Thymus (tissue), 11 donors: ENCODE measurements around the gene ABLIM1. TPM values are rescaled to one million over a fixed set of nuclear protein-coding genes. Genes with fewer than 3 reads are reported as not detected.

Experiments
- DNase-seq, 9 donors: peaks; one replicate each; pipeline ENCODE4 v3.0.0-alpha.2; 2013; ENCODE audit warnings: low spot score in 9 of 9, low read depth in 6 of 9, missing footprints in 1 of 9
- H3K27ac ChIP-seq, 2 donors: one replicate each; pipeline ENCODE4 v1.5.1; 2013; ENCODE audit warnings: control low read depth in 1 of 2, low read depth in 1 of 2, low read length in 1 of 2, mild to moderate bottlenecking in 1 of 2, moderate library complexity in 1 of 2
- H3K27me3 ChIP-seq, 2 donors: one replicate each; pipeline ENCODE4 v1.5.1; 2013; ENCODE audit warnings: low read length in 1 of 2; ENCODE audit not compliant: control insufficient read depth in 2 of 2, insufficient read depth in 1 of 2
- H3K36me3 ChIP-seq, 2 donors: one replicate each; pipeline ENCODE4 v1.5.1; 2013; ENCODE audit warnings: low read length in 1 of 2, mild to moderate bottlenecking in 1 of 2, moderate library complexity in 1 of 2; ENCODE audit not compliant: control insufficient read depth in 2 of 2, insufficient read depth in 2 of 2
- H3K4me1 ChIP-seq, 2 donors: one replicate each; pipeline ENCODE4 v1.5.1; 2013; ENCODE audit warnings: low read length in 2 of 2; ENCODE audit not compliant: control insufficient read depth in 2 of 2, insufficient read depth in 2 of 2
- H3K4me3 ChIP-seq, 2 donors: one replicate each; pipeline ENCODE4 v1.5.1; 2013; ENCODE audit warnings: low read length in 2 of 2, control low read depth in 1 of 2, mild to moderate bottlenecking in 1 of 2
- H3K9me3 ChIP-seq, 2 donors: one replicate each; pipeline ENCODE4 v1.5.1; 2013; ENCODE audit warnings: low read length in 1 of 2, mild to moderate bottlenecking in 1 of 2; ENCODE audit not compliant: control insufficient read depth in 2 of 2, insufficient read depth in 1 of 2
- WGBS: extraction: QIAGEN DNeasy Blood & Tissue Kit; methylation state at CpG from one replicate; pipeline ENCODE4 v1.1.7; 2013; 5-methylcytosine and 5-hydroxymethylcytosine counted together
- polyA plus RNA-seq: library from polyadenylated mRNA; stranded (reverse); fragments of 200-250 nt; gene quantifications from one replicate; pipeline ENCODE4 v1.2.3, GENCODE V29; 2013
- total RNA-seq: library from RNA; stranded (reverse); fragments of 120-200 nt; gene quantifications from one replicate; pipeline ENCODE4 v1.2.4, GENCODE V29; 2013
- donor health status: healthy.

The ABLIM1 gene
- total and polyA plus RNA-seq, 2 donors: 43.3 to 49.1 TPM

- no peak for DNase-seq
- Histone ChIP-seq H3K4me3 (no peak overlapping the region), H3K27me3 (no peaks in the 10 kb centered on the region), H3K36me3 (no peaks in the 10 kb centered on the region), H3K4me1 (no peaks in the 10 kb centered on the region), H3K27ac (no peak overlapping the region), H3K9me3 (no peaks in the 10 kb centered on the region)
- WGBS: 93% methylated on average over 2 of the region's 2 CpGs
Measured at GRCh38 chr10:114643158-114643557, 14.9 kb downstream of the ABLIM1 start.

- DNase-seq: no peak
- Histone ChIP-seq H3K27me3 (no peaks in the 10 kb centered on the region), H3K36me3 (no peaks in the 10 kb centered on the region), H3K9me3 (no peaks in the 10 kb centered on the region), H3K4me1 (no peaks in the 10 kb centered on the region), H3K4me3 (no peak overlapping the region), H3K27ac (no peak overlapping the region)
- 89% methylated on average over 5 of the region's 5 CpGs for WGBS
Measured at GRCh38 chr10:114642729-114643128, 15.3 kb downstream of the ABLIM1 start.

- no peak for DNase-seq
- H3K4me3 ChIP-seq: no peak overlapping the region
- no peaks in the 10 kb centered on the region for H3K36me3 ChIP-seq
- no peaks in the 10 kb centered on the region for H3K9me3 ChIP-seq
- 79% methylated on average over 8 of the region's 8 CpGs for WGBS
- H3K27me3 ChIP-seq: no peaks in the 10 kb centered on the region
- H3K27ac ChIP-seq: no peak overlapping the region
- H3K4me1 ChIP-seq: no peaks in the 10 kb centered on the region
Measured at GRCh38 chr10:114638821-114639625, 19.1 kb downstream of the ABLIM1 start.

GRCh38 chr10:114635797-114636550 lies 22.1 kb downstream of the ABLIM1 start:
- WGBS: 98% methylated on average over 6 of the region's 6 CpGs
- Histone ChIP-seq H3K36me3 (no peaks in the 10 kb centered on the region), H3K4me3 (no peak overlapping the region), H3K4me1 (peaks cover 7 to 10% of the 10 kb centered on the region in 2 donors), H3K27ac (no peak overlapping the region), H3K27me3 (peaks cover 0 to 29% of the 10 kb centered on the region in 2 donors), H3K9me3 (peaks cover 0 to 5% of the 10 kb centered on the region in 2 donors)
- no peak for DNase-seq

- 91% methylated on average over 7 of the region's 7 CpGs for WGBS
- peaks cover 0 to 5% of the 10 kb centered on the region in 2 donors for H3K9me3 ChIP-seq
- peaks cover 0 to 36% of the 10 kb centered on the region in 2 donors for H3K27me3 ChIP-seq
- no peak for DNase-seq
- peaks cover 7 to 10% of the 10 kb centered on the region in 2 donors for H3K4me1 ChIP-seq
- H3K36me3 ChIP-seq: no peaks in the 10 kb centered on the region
- H3K4me3 ChIP-seq: no peak overlapping the region
- H3K27ac ChIP-seq: no peak overlapping the region
Measured at GRCh38 chr10:114635101-114635500, 23.0 kb downstream of the ABLIM1 start.

- no peaks in the 10 kb centered on the region for H3K36me3 ChIP-seq
- H3K9me3 ChIP-seq: peaks cover 0 to 5% of the 10 kb centered on the region in 2 donors
- H3K27me3 ChIP-seq: peaks cover 0 to 36% of the 10 kb centered on the region in 2 donors
- DNase-seq: no peak
- no peak overlapping the region for H3K4me3 ChIP-seq
- WGBS: 88% methylated on average over 4 of the region's 4 CpGs
- H3K27ac ChIP-seq: no peak overlapping the region
- peaks cover 7 to 10% of the 10 kb centered on the region in 2 donors for H3K4me1 ChIP-seq
Measured at GRCh38 chr10:114634609-114634979, 23.5 kb downstream of the ABLIM1 start.

- H3K4me1 ChIP-seq: peaks cover 7 to 10% of the 10 kb centered on the region in 2 donors
- WGBS: 81% methylated on average over 13 of the region's 13 CpGs
- H3K27me3 ChIP-seq: peaks cover 0 to 36% of the 10 kb centered on the region in 2 donors
Measured at GRCh38 chr10:114632869-114633715, 25.0 kb downstream of the ABLIM1 start.

GRCh38 chr10:114631666-114632417 lies 26.2 kb downstream of the ABLIM1 start:
- peaks cover 0 to 5% of the 10 kb centered on the region in 2 donors for H3K9me3 ChIP-seq
- peak in 2 of 9 donors; percentile 10 to 32 for DNase-seq
- WGBS: 4% methylated on average over 53 of the region's 53 CpGs
- no peak overlapping the region for H3K27ac ChIP-seq
- H3K4me3 ChIP-seq: peak overlapping the region; percentile 19 to 44
- H3K36me3 ChIP-seq: no peaks in the 10 kb centered on the region
- peaks cover 0 to 36% of the 10 kb centered on the region in 2 donors for H3K27me3 ChIP-seq
- peaks cover 7 to 10% of the 10 kb centered on the region in 2 donors for H3K4me1 ChIP-seq

More at GRCh38 chr10:114632869-114633715, 25.0 kb downstream of the ABLIM1 start:
- DNase-seq: no peak
- no peak overlapping the region for H3K4me3 ChIP-seq
- peaks cover 0 to 5% of the 10 kb centered on the region in 2 donors for H3K9me3 ChIP-seq
- H3K27ac ChIP-seq: no peak overlapping the region
- no peaks in the 10 kb centered on the region for H3K36me3 ChIP-seq
